Psoas muscle (tissue), 8 donors: ENCODE results near the gene PPEF2. TPM values are rescaled to one million over a fixed set of nuclear protein-coding genes. Genes with fewer than 3 reads are reported as not detected.
A peak's percentile ranks its signal among the peaks of the same experiment; 100 is the strongest.

Experiments
- ATAC-seq, 4 donors: fragments of 200-7000 bp; cut with Tn5 transposase; one replicate each; pipeline ENCODE4 v1.9.1; 2020; ENCODE audit warnings: moderate library complexity in 3 of 4, mild to moderate bottlenecking in 2 of 4
- DNase-seq, 2 donors: peaks; one replicate each; pipeline ENCODE4 v3.0.0-alpha.2; 2020
- H3K27ac ChIP-seq: fragments of 200-600 bp; one replicate; pipeline ENCODE4 v1.8.0; 2022
- H3K27me3 ChIP-seq, 3 donors: fragments of 200-600 bp in 1 of 3; one replicate each; pipeline versions ENCODE4 v1.6.1 to v1.8.0; 2013 to 2022; ENCODE audit warnings: low read length in 2 of 3, mild to moderate bottlenecking in 2 of 3, moderate library complexity in 1 of 3; ENCODE audit not compliant: insufficient read depth in 3 of 3
- H3K36me3 ChIP-seq, 2 donors: fragments of 200-600 bp in 1 of 2; one replicate each; pipeline versions ENCODE4 v1.6.1 to v1.8.0; 2013 to 2022; ENCODE audit warnings: low read depth in 1 of 2, mild to moderate bottlenecking in 1 of 2, moderate library complexity in 1 of 2; ENCODE audit not compliant: insufficient read depth in 1 of 2
- H3K4me1 ChIP-seq: fragments of 200-600 bp; one replicate; pipeline ENCODE4 v1.8.0; 2022
- H3K4me3 ChIP-seq: fragments of 200-600 bp; one replicate; pipeline ENCODE4 v1.8.0; 2022; ENCODE audit warnings: mild to moderate bottlenecking
- H3K9me3 ChIP-seq: fragments of 200-600 bp; one replicate; pipeline ENCODE4 v1.8.0; 2022
- WGBS, 3 donors: extraction: QIAGEN DNeasy Blood & Tissue Kit; methylation state at CpG; one replicate each; pipeline versions ENCODE4 v1.1.6 to v1.1.7; 2013; 5-methylcytosine and 5-hydroxymethylcytosine counted together
- intact Hi-C, 2 donors: fragments of 100-400 bp; cut with DNase I; formaldehyde crosslinking; loops; one replicate each; pipeline versions ENCODE4 v1.11.0 to v1.14.2; 2022
- long read RNA-seq, 2 donors: library from polyadenylated mRNA; unstranded; transcript quantifications; one replicate each; pipeline ENCODE4 v2.0.0, GENCODE V29; 2021
- polyA plus RNA-seq, 3 donors: library from polyadenylated mRNA; stranded (reverse); fragments of 200-250 nt; gene quantifications; one replicate each; pipeline ENCODE4 v1.2.3, GENCODE V29; 2013
- total RNA-seq, 4 donors: library from RNA; stranded (reverse); fragmentation: NEBNext Ultra II Directional in 2 of 4; extraction: Animal tissue kit (Norgen Biotek cat#: 25700) in 2 of 4; gene quantifications; one replicate each; pipeline versions ENCODE4 v1.2.1 to v1.2.4, GENCODE V29; 2021 to 2023
- TF ChIP-seq, protein P1 (sequence below): fragments of 200-600 bp; IDR thresholded peaks from one replicate; pipeline ENCODE4 v1.8.0; 2022; ENCODE audit warnings: antibody characterized with exemption
- donor health status: healthy with polysubstance abuse.
- donor health status: DM: no; HTN: no; CAD: no; lungs with moderate emphysema.
- donor health status: Bipolar disorder and iron deficiency.
- donor health status: healthy.
- donor health status: DM: yes; HTN: yes; CAD: no.
- donor health status: DM: no; HTN: no; CAD: no.
- donor health status: DM: no; HTN: no; CAD: no.
- donor health status: DM: yes; HTN: yes; CAD: no.

PPEF2 gene
- total RNA-seq, result not detected
- under 1 TPM in 2 of 3 donors, not detected in 1; 0.05 to 0.08 TPM for polyA plus RNA-seq
- long read RNA-seq, donor 1, result 0 reads
- long read RNA-seq, donor 2, result 0 reads

DNA sequence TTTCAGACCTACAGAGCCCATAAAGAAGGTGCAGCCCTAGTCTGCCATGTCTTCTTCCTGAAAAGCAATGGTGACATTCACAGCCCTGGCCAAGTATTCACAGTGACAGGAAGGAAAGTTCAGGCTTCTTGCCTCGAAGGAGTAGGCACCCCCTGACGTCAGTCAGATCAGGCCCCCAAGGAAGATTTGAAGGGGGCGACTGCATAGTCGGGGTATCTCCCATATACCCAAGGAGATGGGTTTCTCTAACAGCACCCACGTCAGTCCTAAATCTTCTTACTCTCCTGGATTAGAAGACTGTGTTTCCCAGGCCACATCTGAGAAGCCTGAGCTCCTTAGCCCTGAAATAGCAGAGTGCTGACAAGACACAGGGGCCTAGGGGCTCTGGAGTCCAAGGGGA is at the start of gene PPEF2:
Gene PPEF2, minus strand, starts transcription at position 101 of the 400 bp plus-strand sequence. CDS start 6,127 bp downstream, outside the sequence.
- intact Hi-C loops, result no loop called here
- H3K4me1 ChIP-seq, result no peaks in the 10 kb centered on the region
- TF ChIP-seq, protein P1, sequence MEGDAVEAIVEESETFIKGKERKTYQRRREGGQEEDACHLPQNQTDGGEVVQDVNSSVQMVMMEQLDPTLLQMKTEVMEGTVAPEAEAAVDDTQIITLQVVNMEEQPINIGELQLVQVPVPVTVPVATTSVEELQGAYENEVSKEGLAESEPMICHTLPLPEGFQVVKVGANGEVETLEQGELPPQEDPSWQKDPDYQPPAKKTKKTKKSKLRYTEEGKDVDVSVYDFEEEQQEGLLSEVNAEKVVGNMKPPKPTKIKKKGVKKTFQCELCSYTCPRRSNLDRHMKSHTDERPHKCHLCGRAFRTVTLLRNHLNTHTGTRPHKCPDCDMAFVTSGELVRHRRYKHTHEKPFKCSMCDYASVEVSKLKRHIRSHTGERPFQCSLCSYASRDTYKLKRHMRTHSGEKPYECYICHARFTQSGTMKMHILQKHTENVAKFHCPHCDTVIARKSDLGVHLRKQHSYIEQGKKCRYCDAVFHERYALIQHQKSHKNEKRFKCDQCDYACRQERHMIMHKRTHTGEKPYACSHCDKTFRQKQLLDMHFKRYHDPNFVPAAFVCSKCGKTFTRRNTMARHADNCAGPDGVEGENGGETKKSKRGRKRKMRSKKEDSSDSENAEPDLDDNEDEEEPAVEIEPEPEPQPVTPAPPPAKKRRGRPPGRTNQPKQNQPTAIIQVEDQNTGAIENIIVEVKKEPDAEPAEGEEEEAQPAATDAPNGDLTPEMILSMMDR, result no peak
- no peak for DNase-seq
- H3K4me3 ChIP-seq, result no peak within 1 kb of the TSS
- no peaks in the 10 kb centered on the region for H3K9me3 ChIP-seq
- H3K27me3 ChIP-seq, result peaks cover 0 to 4% (median 0%) of the 10 kb centered on the region in 3 donors
- H3K36me3 ChIP-seq, result no peaks in the 10 kb centered on the region
- H3K27ac ChIP-seq, result no peak within 1 kb of the TSS
- 75 to 80% (median 80%) methylated on average over 5 of the region's 5 CpGs for WGBS, 3 donors
- no peak for ATAC-seq

DNA sequence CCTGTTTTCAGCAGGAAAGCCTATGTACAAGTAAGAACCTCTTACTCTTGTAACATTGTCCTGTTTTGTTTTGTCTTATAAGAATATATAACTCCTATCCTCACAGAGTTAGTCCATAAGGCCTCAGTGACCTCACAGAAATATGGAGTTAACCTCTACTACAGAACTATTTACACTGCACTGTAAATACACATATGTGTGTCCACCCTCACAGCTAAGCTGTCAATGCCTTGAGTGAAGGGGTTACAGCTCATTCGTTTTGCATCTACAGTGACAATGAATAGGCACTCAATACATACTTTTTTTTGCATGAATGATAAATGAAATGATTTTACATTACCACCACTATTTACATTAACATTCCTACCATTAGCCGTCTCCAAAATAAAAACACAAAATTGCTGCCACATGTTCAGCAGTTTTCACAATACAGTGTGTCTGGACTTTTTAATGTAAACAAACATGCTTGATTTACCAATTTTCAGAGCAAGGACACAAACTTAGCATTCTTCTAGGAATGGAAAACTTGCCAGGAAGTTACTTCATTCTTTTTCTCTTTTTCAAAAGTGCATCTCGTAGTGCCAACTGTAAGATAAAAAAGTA is 48.1 kb upstream of the PPEF2 start:
- WGBS, 3 donors, result 77 to 85% (median 85%) methylated on average over 3 of the region's 3 CpGs
- no peak for DNase-seq
- intact Hi-C loops, result loop anchor here (5.0 to 10.0 kb wide), 3 partner anchors 153 to 298 kb away; no protein-coding TSS in a partner anchor
- peaks cover 4 to 98% of the 10 kb centered on the region in 2 donors for H3K36me3 ChIP-seq
- no peaks in the 10 kb centered on the region for H3K4me1 ChIP-seq
- H3K9me3 ChIP-seq, result no peaks in the 10 kb centered on the region
- H3K4me3 ChIP-seq, result no peak overlapping the region
- no peak for ATAC-seq
- TF ChIP-seq, protein P1, result no peak
- no peak overlapping the region for H3K27ac ChIP-seq
- no peaks in the 10 kb centered on the region for H3K27me3 ChIP-seq

GRCh38 chr4:75948822-75949444 is 46.7 kb upstream of the PPEF2 start:
- no peak for ATAC-seq
- Histone ChIP-seq H3K27me3 (no peaks in the 10 kb centered on the region), H3K27ac (no peak overlapping the region), H3K4me1 (no peaks in the 10 kb centered on the region), H3K4me3 (no peak overlapping the region), H3K9me3 (no peaks in the 10 kb centered on the region), H3K36me3 (peaks cover 3 to 97% of the 10 kb centered on the region in 2 donors)
- intact Hi-C loops, result no loop called here
- no peak for DNase-seq
- TF ChIP-seq, protein P1, result no peak
- 76 to 85% (median 82%) methylated on average over 5 of the region's 5 CpGs for WGBS, 3 donors

GRCh38 chr4:75940692-75941253 is 38.5 kb upstream of the PPEF2 start, which contains the start of gene NAAA:
NAAA (minus strand) TSS chr4:75941013; CDS start chr4:75940949, 64 bp downstream.
- Histone ChIP-seq H3K27ac (peak within 1 kb of the TSS; percentile 86), H3K36me3 (peaks cover 0 to 45% of the 10 kb centered on the region in 2 donors), H3K27me3 (no peaks in the 10 kb centered on the region), H3K4me3 (peak within 1 kb of the TSS; percentile 96), H3K9me3 (no peaks in the 10 kb centered on the region), H3K4me1 (no peaks in the 10 kb centered on the region)
- DNase-seq, result peak; percentile 65 to 92
- TF ChIP-seq, protein P1, result peak; percentile 55
- ATAC-seq, result peak; percentile 79 to 95 (median 95)
- 0 to 1% (median 1%) methylated on average over 56 to 66 of the region's 66 CpGs for WGBS, 3 donors
- intact Hi-C loops, result no loop called here
